Pancreas (tissue), 10 donors: ENCODE data around the gene FAM180A. TPM values are rescaled to one million over a fixed set of nuclear protein-coding genes. Genes with fewer than 3 reads are reported as not detected.

Experiments used
- ATAC-seq, 4 donors: fragments of 200-7000 bp; cut with Tn5 transposase; one replicate each; pipeline versions ENCODE4 v1.8.0 to v1.9.1; 2020; ENCODE audit warnings: mild to moderate bottlenecking in 4 of 4, moderate library complexity in 4 of 4
- DNase-seq, 6 donors: peaks; one replicate each; pipeline ENCODE4 v3.0.0-alpha.2; 2020
- FAIRE-seq: peaks from 2 replicates; lab custom pipeline; 2012; peaks lifted over from hg19 to GRCh38; lab: Jason Lieb, UNC
- H3K27ac ChIP-seq, 4 donors: fragments of 200-600 bp; sonication (generic); 1 replicate in 3 of 4; 2 replicates in 1 of 4; pipeline versions ENCODE4 v1.5.0 to v1.8.0; 2020
- H3K27me3 ChIP-seq, 4 donors: fragments of 200-600 bp; one replicate each; pipeline ENCODE4 v1.8.0; 2021
- H3K36me3 ChIP-seq, 3 donors: fragments of 200-600 bp; sonication (generic) in 1 of 3; one replicate each; pipeline versions ENCODE4 v1.5.0 to v1.8.0; 2020 to 2021
- H3K4me1 ChIP-seq, 3 donors: fragments of 200-600 bp; one replicate each; pipeline ENCODE4 v1.8.0; 2021
- H3K4me3 ChIP-seq, 4 donors: fragments of 200-600 bp; sonication (generic) in 2 of 4; one replicate each; pipeline versions ENCODE4 v1.5.0 to v1.8.0; 2020 to 2021
- H3K9me3 ChIP-seq, 4 donors: fragments of 200-600 bp; one replicate each; pipeline ENCODE4 v1.8.0; 2021
- WGBS, 2 donors: extraction: QIAGEN DNeasy Blood & Tissue Kit; methylation state at CpG; one replicate each; pipeline ENCODE4 v1.1.7; 2013; 5-methylcytosine and 5-hydroxymethylcytosine counted together
- intact Hi-C, 3 donors: fragments of 100-400 bp; cut with DNase I; formaldehyde crosslinking; loops; one replicate each; pipeline versions ENCODE4 v1.11.1 to v1.14.2; 2022
- polyA plus RNA-seq, 2 donors: library from polyadenylated mRNA; stranded (reverse); fragments of 200-250 nt; gene quantifications; one replicate each; pipeline ENCODE4 v1.2.3, GENCODE V29; 2013
- total RNA-seq, 6 donors: library from RNA; stranded (reverse); fragmentation: NEBNext Ultra II Directional in 4 of 6; extraction: Animal tissue kit (Norgen Biotek cat#: 25700) in 4 of 6; gene quantifications; one replicate each; pipeline versions ENCODE4 v1.2.1 to v1.2.4, GENCODE V29; 2021 to 2023
- TF ChIP-seq, protein P1 (sequence below), 4 donors: fragments of 200-600 bp; sonication (generic) in 3 of 4; IDR thresholded peaks; one replicate each; pipeline versions ENCODE4 v1.5.0 to v1.8.0; 2021; ENCODE audit warnings: antibody characterized with exemption in 4 of 4
- donor health status: healthy with polysubstance abuse.
- donor health status: DM: no; HTN: no; CAD: no; lungs with moderate emphysema.
- donor health status: DM: no; HTN: no; CAD: no.
- donor health status: control.
- donor health status: control.
- donor health status: Bipolar disorder and iron deficiency.
- donor health status: DM: yes; HTN: yes; CAD: no.
- donor health status: DM: no; HTN: no; CAD: no.
- donor health status: DM: no; HTN: no; CAD: no.
- donor health status: DM: yes; HTN: yes; CAD: no.

The FAM180A gene
- total and polyA plus RNA-seq, 8 donors, result 0.11 to 0.90 (median 0.24) TPM

DNA sequence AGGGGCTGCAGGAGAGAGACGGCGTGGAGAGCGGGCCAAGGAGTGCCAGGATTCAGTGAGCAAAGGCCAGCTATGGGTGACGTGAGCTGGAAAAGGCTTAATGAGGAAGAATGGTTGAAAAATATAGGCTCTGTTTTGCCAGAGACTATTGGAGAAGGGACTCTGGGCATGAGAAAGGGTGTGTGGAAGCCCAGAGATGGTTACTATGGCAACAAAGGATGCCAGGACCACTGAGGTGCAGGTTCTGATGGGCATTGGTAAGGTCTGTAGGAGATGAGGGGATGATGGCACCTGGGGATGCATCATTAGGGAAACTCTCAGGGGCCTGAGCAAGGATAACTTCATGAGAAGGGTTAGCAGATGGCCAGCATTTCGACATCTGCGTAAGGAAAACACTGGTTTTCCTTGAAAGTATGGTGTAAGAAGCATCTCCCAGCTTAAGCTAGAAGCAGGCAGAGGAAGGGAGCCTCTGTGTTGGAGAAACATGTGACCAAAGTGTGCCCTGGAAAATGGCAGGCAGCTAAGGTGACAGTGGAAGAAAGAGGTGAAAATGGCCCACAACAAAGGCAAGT, 21.6 kb upstream of the FAM180A start:
- ATAC-seq, result no peak
- Histone ChIP-seq H3K9me3 (no peaks in the 10 kb centered on the region), H3K27ac (no peak overlapping the region), H3K27me3 (no peaks in the 10 kb centered on the region), H3K4me3 (no peak overlapping the region), H3K4me1 (peaks cover 0 to 14% (median 0%) of the 10 kb centered on the region in 3 donors), H3K36me3 (no peaks in the 10 kb centered on the region)
- no peak for DNase-seq
- intact Hi-C loops, result no loop called here
- no peak for FAIRE-seq
- TF ChIP-seq, protein P1, sequence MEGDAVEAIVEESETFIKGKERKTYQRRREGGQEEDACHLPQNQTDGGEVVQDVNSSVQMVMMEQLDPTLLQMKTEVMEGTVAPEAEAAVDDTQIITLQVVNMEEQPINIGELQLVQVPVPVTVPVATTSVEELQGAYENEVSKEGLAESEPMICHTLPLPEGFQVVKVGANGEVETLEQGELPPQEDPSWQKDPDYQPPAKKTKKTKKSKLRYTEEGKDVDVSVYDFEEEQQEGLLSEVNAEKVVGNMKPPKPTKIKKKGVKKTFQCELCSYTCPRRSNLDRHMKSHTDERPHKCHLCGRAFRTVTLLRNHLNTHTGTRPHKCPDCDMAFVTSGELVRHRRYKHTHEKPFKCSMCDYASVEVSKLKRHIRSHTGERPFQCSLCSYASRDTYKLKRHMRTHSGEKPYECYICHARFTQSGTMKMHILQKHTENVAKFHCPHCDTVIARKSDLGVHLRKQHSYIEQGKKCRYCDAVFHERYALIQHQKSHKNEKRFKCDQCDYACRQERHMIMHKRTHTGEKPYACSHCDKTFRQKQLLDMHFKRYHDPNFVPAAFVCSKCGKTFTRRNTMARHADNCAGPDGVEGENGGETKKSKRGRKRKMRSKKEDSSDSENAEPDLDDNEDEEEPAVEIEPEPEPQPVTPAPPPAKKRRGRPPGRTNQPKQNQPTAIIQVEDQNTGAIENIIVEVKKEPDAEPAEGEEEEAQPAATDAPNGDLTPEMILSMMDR (IDR thresholded peaks at IDR 0.05), result no peak
- 88 to 90% methylated on average over 6 of the region's 6 CpGs for WGBS, 2 donors

DNA sequence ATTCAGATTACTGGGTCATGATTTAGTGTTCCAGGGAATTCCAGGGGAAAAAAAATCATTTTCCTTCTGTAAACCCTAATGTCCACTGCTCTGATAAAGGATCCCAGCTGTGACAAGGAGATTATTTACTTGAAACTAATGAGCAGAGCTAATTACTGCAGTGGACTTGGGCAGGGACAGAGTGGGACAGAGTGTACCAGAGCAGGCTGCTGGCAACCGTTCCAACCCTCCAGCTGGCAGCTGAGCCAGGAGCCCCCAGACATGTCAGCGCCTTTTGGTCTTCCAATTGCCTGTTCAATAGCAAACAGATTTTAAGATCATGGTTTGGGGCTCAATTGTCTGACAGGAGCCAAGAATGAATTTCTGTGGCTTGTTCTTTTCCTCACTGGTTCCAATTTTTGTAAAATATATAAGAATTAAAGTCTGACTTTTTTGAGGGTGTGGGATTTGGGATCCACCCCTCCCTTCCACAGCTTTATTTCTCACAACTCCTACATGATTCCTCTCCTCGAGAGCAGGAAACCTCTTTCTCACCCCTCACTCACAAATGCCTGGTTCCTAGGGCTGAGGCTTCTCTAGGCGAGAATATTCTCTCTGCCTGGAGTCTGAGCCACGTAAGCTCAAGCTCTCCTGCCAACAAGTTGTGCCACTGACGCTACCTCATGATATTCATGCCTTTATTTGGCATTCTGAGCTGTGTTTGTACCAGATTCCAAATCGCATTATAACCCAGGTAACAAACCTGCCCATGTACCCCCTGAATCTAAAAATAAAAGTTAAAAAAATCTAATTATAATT, 20.6 kb upstream of the FAM180A start:
- H3K27me3 ChIP-seq, result no peaks in the 10 kb centered on the region
- FAIRE-seq (no peak), DNase-seq (no peak), ATAC-seq (peak in 3 of 4 donors; percentile 18 to 75 (median 24))
- 61 to 69% methylated on average over 7 of the region's 7 CpGs for WGBS, 2 donors
- no peaks in the 10 kb centered on the region for H3K36me3 ChIP-seq
- intact Hi-C loops, result no loop called here
- H3K27ac ChIP-seq, result no peak overlapping the region
- no peaks in the 10 kb centered on the region for H3K9me3 ChIP-seq
- peaks cover 0 to 9% (median 0%) of the 10 kb centered on the region in 3 donors for H3K4me1 ChIP-seq
- TF ChIP-seq, protein P1 (IDR thresholded peaks at IDR 0.05), result no peak
- H3K4me3 ChIP-seq, result no peak overlapping the region

DNA sequence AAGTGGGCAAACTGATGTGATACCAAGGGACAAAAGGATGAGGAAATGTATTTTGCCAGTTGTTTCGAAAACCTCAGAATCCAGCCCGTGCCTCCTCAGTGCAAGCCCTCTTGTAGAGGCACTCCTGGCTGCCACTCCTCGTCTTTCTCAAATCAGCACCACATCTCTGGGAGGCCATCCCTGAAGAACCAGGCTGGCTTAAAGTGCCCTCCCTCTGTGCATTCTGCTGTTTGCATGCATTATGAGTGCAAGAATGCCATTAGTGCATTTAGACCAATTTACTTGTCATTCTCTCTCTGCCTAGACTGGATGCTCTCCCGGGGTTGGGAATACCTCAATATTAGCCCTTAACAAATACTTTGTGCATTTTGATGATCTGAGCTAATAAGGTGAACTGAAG, 19.9 kb upstream of the FAM180A start:
- no peaks in the 10 kb centered on the region for H3K27me3 ChIP-seq
- H3K4me1 ChIP-seq, result peaks cover 0 to 3% (median 0%) of the 10 kb centered on the region in 3 donors
- no peak overlapping the region for H3K4me3 ChIP-seq
- H3K36me3 ChIP-seq, result no peaks in the 10 kb centered on the region
- WGBS, 2 donors, result 50 to 51% methylated on average over 4 of the region's 4 CpGs
- H3K9me3 ChIP-seq, result no peaks in the 10 kb centered on the region
- intact Hi-C loops, result no loop called here
- no peak for ATAC-seq
- no peak for FAIRE-seq
- TF ChIP-seq, protein P1 (IDR thresholded peaks at IDR 0.05), result no peak
- no peak for DNase-seq
- H3K27ac ChIP-seq, result no peak overlapping the region

DNA sequence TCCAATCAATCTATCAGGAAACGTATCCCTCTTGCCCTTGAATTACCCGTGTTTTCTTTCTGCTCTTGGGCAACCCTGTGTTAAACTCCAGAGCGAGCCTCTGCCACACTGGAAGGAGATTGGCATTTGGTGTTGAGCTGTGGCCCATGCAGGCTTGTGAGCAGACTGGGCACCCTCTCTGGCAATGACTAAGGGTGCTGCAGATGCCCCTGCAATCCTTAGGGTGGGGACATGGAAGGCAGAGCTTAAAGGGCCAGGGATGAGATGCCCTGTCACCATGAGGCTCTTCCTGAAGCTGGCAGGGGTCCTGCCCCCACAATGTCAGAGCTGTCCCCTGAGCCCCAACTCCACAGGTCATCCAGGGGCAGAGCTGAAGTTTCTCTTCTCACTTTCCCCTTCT, 19.5 kb upstream of the FAM180A start:
- Histone ChIP-seq H3K27ac (no peak overlapping the region), H3K36me3 (no peaks in the 10 kb centered on the region), H3K4me1 (no peaks in the 10 kb centered on the region), H3K4me3 (no peak overlapping the region), H3K9me3 (no peaks in the 10 kb centered on the region), H3K27me3 (no peaks in the 10 kb centered on the region)
- intact Hi-C loops, result no loop called here
- no peak for DNase-seq
- TF ChIP-seq, protein P1 (IDR thresholded peaks at IDR 0.05), result no peak
- no peak for FAIRE-seq
- WGBS, 2 donors, result 36 to 51% methylated on average over 3 of the region's 3 CpGs
- ATAC-seq, result no peak

DNA sequence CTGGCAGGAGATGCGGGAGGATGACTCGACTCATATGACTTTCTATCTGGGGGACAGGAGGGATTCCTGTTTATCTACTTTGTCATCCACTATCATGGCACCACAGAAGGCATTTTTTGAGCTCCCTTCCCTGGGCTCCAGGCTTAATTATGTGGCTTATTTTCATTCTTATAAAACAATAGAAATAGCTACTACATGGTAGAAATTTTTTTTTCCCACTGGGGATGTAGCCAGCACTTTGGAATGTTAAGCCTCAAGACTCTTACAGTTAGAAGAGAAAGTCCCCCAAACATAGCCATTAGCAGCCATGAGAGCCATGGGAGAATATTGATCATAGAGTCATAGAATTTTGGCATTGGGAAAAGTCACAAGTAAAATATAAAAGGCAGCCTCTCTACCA, 14.6 kb upstream of the FAM180A start:
- Histone ChIP-seq H3K4me1 (no peaks in the 10 kb centered on the region), H3K27me3 (no peaks in the 10 kb centered on the region), H3K36me3 (no peaks in the 10 kb centered on the region), H3K9me3 (no peaks in the 10 kb centered on the region), H3K27ac (no peak overlapping the region), H3K4me3 (no peak overlapping the region)
- WGBS, 2 donors, result 76 to 77% methylated on average over 2 of the region's 2 CpGs
- intact Hi-C loops, result no loop called here
- DNase-seq (no peak), ATAC-seq (no peak), FAIRE-seq (no peak)
- TF ChIP-seq, protein P1 (IDR thresholded peaks at IDR 0.05), result no peak
